ENCODE data around the gene IPPK.

DNA sequence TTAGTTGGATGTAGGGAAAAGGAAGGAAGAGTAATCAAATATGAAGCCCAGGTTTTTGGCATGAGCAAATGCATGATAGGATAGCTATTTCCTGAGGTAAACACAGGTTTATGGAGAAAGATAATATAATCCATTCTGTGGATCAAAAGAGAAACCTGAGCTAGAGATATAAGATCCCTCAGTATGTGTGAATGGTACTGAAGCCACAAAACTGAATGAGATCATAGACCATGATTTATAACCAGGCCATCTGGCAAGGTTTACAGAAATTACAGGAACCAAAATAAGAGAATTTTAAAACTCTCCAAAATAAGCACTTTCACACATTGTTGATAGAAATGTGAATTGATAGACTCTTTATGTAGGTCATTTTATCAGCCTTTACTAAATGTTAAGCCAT lies 105.4 kb downstream of the IPPK start:
- TF ChIP-seq, protein P1, sequence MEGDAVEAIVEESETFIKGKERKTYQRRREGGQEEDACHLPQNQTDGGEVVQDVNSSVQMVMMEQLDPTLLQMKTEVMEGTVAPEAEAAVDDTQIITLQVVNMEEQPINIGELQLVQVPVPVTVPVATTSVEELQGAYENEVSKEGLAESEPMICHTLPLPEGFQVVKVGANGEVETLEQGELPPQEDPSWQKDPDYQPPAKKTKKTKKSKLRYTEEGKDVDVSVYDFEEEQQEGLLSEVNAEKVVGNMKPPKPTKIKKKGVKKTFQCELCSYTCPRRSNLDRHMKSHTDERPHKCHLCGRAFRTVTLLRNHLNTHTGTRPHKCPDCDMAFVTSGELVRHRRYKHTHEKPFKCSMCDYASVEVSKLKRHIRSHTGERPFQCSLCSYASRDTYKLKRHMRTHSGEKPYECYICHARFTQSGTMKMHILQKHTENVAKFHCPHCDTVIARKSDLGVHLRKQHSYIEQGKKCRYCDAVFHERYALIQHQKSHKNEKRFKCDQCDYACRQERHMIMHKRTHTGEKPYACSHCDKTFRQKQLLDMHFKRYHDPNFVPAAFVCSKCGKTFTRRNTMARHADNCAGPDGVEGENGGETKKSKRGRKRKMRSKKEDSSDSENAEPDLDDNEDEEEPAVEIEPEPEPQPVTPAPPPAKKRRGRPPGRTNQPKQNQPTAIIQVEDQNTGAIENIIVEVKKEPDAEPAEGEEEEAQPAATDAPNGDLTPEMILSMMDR (conservative IDR thresholded peaks at IDR 0.05 in 1 of 2, IDR thresholded peaks at IDR 0.05 in 1 of 2; ENCODE audit: extremely low read depth in 1 of 2, insufficient read depth in 1 of 2, low read depth in 1 of 2, low read length in 2 of 2): no peak
- TF ChIP-seq EZH2 (IDR thresholded peaks at IDR 0.05; ENCODE audit: borderline replicate concordance, low read length): no peak
